Ishikawa (cell line): ENCODE data around the gene ARPC1B.

Experiments used
- CEBPB ChIP-seq: IDR thresholded peaks from 2 replicates; pipeline ENCODE4 v1.6.1; 2012
- CREB1 ChIP-seq: IDR thresholded peaks from 2 replicates; pipeline ENCODE4 v1.6.1; 2012; ENCODE audit warnings: low read depth
- EGR1 ChIP-seq: IDR thresholded peaks from 2 replicates; pipeline ENCODE4 v1.6.1; 2012
- EP300 ChIP-seq: IDR thresholded peaks from 2 replicates; pipeline ENCODE4 v1.6.1; 2012; ENCODE audit warnings: borderline replicate concordance
- FOXM1 ChIP-seq: IDR thresholded peaks from 2 replicates; pipeline ENCODE4 v1.6.1; 2012; ENCODE audit warnings: low read depth, borderline replicate concordance
- NFIC ChIP-seq: IDR thresholded peaks from 2 replicates; pipeline ENCODE4 v1.6.1; 2012
- RAD21 ChIP-seq: IDR thresholded peaks from 2 replicates; pipeline ENCODE4 v1.6.1; 2012; ENCODE audit warnings: low read depth
- TAF1 ChIP-seq: IDR thresholded peaks from 2 replicates; pipeline ENCODE4 v1.6.1; 2012; ENCODE audit warnings: low read depth, mild to moderate bottlenecking
- TCF12 ChIP-seq: IDR thresholded peaks from 2 replicates; pipeline ENCODE4 v1.6.1; 2012; ENCODE audit warnings: low read depth
- TEAD4 ChIP-seq: IDR thresholded peaks from 2 replicates; pipeline ENCODE4 v1.6.1; 2012
- YY1 ChIP-seq: IDR thresholded peaks from 2 replicates; pipeline ENCODE4 v1.6.1; 2012; ENCODE audit warnings: low read depth
- ZBTB7A ChIP-seq: IDR thresholded peaks from 2 replicates; pipeline ENCODE4 v1.6.1; 2012; ENCODE audit warnings: low read depth
- TF ChIP-seq, protein P1 (sequence below): IDR thresholded peaks from 2 replicates; pipeline ENCODE4 v1.6.1; 2012
- TF ChIP-seq, protein P2 (sequence below): IDR thresholded peaks from 2 replicates; pipeline ENCODE4 v1.6.1; 2012
- TF ChIP-seq, protein P3 (sequence below): IDR thresholded peaks from 2 replicates; pipeline ENCODE4 v1.6.1; 2012; ENCODE audit warnings: low read depth, mild to moderate bottlenecking

The ARPC1B gene

DNA sequence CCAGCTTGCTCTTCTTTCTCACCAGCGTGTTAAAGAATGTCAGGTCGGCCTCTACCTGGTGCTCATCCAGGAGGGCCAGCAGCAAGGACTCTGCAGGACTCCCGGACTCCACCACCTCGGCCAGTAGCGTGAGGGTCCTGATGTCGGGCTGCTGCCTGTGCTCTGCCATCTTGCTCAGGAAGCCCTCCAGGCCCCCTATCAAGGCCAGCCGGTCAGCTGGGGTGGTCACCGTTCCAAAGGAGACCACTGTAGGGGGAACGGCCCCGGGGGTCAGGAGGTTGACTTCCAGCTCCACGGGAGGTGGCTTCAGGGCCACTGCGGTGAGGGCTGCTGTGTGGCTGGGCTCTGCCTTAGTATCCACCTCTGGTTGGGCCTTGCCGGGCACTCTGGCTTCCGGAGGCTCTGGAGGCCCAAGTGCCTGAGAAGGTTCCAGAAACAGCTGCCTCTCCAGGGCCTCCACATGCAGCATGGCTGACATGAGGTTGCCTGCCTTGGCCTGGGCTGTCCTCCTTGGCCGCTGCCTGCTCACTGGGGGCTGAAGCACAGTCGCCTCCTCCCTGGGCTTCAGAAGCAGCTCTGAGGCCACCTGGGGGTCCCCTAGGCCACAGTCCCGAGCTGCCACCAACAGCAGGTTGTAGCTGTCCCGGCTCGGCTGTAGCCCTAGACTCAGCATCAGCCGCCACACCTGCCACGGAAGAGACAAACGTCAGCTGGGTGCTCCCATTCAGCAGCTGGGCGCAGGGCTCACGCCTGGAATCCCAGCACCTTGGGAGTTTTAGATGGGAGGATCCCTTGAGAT lies 50.6 kb downstream of the ARPC1B start:
- TF ChIP-seq TEAD4 (no peak), CEBPB (no peak), ZBTB7A (no peak), EP300 (no peak), TAF1 (no peak)

DNA sequence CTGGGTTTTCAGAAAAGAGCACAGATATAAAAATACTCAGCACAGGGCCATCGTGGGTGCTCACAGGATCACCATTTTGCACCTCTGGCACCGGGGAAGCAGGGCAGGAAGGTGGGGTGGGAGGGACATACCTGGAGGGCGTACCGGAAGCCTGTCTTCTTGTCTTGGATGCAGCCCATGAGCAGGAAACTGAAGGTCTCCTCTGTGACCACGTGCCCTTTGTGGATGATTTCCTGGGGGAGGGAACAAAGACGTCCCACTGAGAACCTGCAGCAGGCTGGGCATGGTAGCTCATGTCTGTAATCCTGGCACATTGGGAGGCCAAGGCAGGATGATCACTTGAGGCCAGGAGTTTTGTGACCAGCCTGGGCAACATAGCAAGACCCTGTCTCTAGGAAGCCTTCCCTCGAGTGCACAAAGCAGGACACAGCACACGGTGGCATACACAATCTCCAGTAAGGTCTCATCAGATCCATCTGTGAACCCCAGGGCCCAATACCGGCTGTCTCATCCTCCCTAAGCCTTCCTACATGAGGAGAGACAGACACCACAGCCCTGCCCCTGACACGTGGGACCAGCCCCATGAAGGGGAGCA lies 54.5 kb downstream of the ARPC1B start:
- TF ChIP-seq YY1: no peak
- TF ChIP-seq, protein P1, sequence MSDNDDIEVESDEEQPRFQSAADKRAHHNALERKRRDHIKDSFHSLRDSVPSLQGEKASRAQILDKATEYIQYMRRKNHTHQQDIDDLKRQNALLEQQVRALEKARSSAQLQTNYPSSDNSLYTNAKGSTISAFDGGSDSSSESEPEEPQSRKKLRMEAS: peak; percentile 66
- TF ChIP-seq, protein P2, sequence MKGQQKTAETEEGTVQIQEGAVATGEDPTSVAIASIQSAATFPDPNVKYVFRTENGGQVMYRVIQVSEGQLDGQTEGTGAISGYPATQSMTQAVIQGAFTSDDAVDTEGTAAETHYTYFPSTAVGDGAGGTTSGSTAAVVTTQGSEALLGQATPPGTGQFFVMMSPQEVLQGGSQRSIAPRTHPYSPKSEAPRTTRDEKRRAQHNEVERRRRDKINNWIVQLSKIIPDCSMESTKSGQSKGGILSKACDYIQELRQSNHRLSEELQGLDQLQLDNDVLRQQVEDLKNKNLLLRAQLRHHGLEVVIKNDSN: peak; percentile 86

DNA sequence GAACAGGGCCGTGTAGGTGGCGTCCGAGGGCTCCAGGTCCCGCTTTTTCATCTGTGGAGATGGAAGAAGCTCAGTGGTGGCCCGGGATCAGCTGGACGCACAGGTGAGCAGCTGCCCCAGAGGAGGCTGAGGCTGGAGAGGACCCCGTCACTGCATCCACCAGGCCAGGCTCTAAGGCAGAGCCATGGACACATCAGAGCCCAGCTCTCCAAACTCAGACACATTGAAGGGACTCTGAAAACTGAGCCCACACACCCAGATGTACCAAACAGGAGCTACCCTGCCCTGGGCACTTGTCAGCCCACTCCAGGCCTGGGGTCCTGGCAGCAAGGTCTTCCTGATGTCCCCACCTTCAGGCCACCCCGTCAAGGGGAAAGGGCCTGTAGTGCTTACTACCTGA lies 55.2 kb downstream of the ARPC1B start:
- TF ChIP-seq EP300 (no peak), TEAD4 (no peak), RAD21 (no peak), CREB1 (no peak), YY1 (no peak), EGR1 (no peak), ZBTB7A (no peak), TAF1 (no peak), CEBPB (no peak), NFIC (no peak), TCF12 (no peak), FOXM1 (no peak)
- TF ChIP-seq, protein P1: no peak
- TF ChIP-seq, protein P2: no peak
- TF ChIP-seq, protein P3, sequence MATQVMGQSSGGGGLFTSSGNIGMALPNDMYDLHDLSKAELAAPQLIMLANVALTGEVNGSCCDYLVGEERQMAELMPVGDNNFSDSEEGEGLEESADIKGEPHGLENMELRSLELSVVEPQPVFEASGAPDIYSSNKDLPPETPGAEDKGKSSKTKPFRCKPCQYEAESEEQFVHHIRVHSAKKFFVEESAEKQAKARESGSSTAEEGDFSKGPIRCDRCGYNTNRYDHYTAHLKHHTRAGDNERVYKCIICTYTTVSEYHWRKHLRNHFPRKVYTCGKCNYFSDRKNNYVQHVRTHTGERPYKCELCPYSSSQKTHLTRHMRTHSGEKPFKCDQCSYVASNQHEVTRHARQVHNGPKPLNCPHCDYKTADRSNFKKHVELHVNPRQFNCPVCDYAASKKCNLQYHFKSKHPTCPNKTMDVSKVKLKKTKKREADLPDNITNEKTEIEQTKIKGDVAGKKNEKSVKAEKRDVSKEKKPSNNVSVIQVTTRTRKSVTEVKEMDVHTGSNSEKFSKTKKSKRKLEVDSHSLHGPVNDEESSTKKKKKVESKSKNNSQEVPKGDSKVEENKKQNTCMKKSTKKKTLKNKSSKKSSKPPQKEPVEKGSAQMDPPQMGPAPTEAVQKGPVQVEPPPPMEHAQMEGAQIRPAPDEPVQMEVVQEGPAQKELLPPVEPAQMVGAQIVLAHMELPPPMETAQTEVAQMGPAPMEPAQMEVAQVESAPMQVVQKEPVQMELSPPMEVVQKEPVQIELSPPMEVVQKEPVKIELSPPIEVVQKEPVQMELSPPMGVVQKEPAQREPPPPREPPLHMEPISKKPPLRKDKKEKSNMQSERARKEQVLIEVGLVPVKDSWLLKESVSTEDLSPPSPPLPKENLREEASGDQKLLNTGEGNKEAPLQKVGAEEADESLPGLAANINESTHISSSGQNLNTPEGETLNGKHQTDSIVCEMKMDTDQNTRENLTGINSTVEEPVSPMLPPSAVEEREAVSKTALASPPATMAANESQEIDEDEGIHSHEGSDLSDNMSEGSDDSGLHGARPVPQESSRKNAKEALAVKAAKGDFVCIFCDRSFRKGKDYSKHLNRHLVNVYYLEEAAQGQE: no peak

DNA sequence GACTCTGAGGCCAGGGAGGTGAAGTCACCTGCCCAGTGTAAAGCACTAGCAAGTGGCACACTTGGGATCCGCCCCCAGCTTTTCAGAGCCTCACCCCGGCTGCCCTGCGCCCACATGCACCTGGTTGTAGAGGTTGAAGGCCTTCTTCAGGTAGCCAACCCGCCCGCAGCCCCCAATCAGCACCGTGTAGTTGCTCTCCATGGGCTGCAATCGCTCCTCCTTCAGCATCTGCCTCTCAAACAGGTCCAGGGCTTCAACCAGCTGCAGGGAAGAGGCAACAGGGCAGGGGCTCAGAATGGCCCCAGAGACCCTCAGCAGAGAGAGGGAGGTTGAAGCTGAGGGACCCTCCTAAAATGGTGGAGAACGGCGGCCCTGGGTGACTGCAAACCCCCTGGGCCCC lies 58.6 kb downstream of the ARPC1B start:
- no peak for TF ChIP-seq TCF12
- TF ChIP-seq NFIC: no peak
- TF ChIP-seq CEBPB: no peak
- TF ChIP-seq FOXM1: no peak
- no peak for TF ChIP-seq RAD21
- TF ChIP-seq, protein P1: no peak
- TF ChIP-seq YY1: no peak
- no peak for TF ChIP-seq TAF1
- TF ChIP-seq CREB1: no peak
- TF ChIP-seq TEAD4: no peak
- no peak for TF ChIP-seq ZBTB7A
- TF ChIP-seq, protein P3: no peak
- TF ChIP-seq EP300: no peak
- TF ChIP-seq, protein P2: no peak
- TF ChIP-seq EGR1: no peak

DNA sequence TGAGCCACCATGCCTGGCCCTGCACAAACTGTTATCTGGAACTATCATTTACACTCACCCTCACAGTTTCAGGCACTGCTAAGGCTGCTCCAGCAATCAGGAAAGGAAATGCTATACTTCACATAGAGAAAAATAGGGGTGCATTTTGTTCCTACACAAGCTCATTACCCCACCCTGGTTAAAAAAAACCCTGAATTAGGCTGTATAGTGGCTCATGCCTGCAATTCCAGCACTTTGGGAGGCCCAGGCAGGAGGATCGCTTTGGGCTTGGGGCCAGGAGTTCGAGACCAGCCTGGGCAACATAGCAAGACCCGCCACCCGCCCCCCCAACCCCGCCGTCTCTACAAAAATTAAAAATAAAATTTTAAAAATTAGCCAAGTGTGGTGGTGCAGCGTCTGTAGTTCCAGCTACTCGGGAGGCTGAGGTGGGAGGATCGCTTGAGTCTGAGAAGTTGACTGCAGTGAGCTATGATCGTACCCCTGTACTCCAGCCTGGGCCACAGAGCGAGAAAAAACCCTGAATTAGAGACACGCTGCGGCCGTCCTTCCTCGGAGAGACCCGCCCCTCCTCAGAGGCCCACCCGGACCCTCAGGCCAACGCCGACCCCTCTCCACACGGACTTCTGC lies 63.5 kb downstream of the ARPC1B start:
- TF ChIP-seq ZBTB7A (peak; percentile 80; the same call in 1 of the 2 replicates), EGR1 (no peak)
